T-helper 1 cell (primary cell): ENCODE measurements around the gene ZNF283.

Experiments
- DNase-seq, 5 donors: peaks; one replicate each; pipeline ENCODE4 v3.0.0-alpha.2; 2012 to 2020
- total RNA-seq, 4 donors: gene quantifications; one replicate each; lab custom pipeline; 2026; lab: John Stamatoyannopoulos, UW

ZNF283 gene
- total RNA-seq, result 4.5 to 10.3 (median 8.4) reads per million in 4 donors

- peak; percentile 54 to 80 (median 70) for DNase-seq
Observed at GRCh38 chr19:43826787-43827754, at the start of gene ZNF283. ZNF283 (plus strand) TSS chr19:43827321; CDS start chr19:43833505, 6,184 bp downstream.

GRCh38 chr19:43778651-43779050, 48.5 kb upstream of the ZNF283 start:
- DNase-seq, result no peak

GRCh38 chr19:43779147-43779819, 47.8 kb upstream of the ZNF283 start:
- DNase-seq, result no peak

- peak in 1 of 5 donors; percentile 44 for DNase-seq
Observed at GRCh38 chr19:43779820-43780219, 47.3 kb upstream of the ZNF283 start.

- DNase-seq, result peak in 3 of 5 donors; percentile 42 to 84 (median 49)
Observed at GRCh38 chr19:43780706-43781525, 46.2 kb upstream of the ZNF283 start, which contains the start of gene KCNN4. KCNN4 (minus strand) TSS chr19:43780973; CDS start chr19:43780861, 112 bp downstream.

GRCh38 chr19:43781630-43782310, 45.4 kb upstream of the ZNF283 start:
- DNase-seq, result peak in 1 of 5 donors; percentile 51

- DNase-seq, result no peak
Observed at GRCh38 chr19:43782311-43782660, 44.8 kb upstream of the ZNF283 start.

GRCh38 chr19:43782689-43783231, 44.4 kb upstream of the ZNF283 start:
- DNase-seq, result no peak

- DNase-seq, result no peak
Observed at GRCh38 chr19:43783636-43784035, 43.5 kb upstream of the ZNF283 start.

- DNase-seq, result peak in 2 of 5 donors; percentile 37 to 61
Observed at GRCh38 chr19:43784241-43784980, 42.7 kb upstream of the ZNF283 start.

GRCh38 chr19:43784981-43785808, 41.9 kb upstream of the ZNF283 start:
- peak in 4 of 5 donors; percentile 32 to 74 (median 49) for DNase-seq

- no peak for DNase-seq
Observed at GRCh38 chr19:43786665-43787064, 40.5 kb upstream of the ZNF283 start.

GRCh38 chr19:43789029-43789428, 38.1 kb upstream of the ZNF283 start:
- DNase-seq, result no peak

- no peak for DNase-seq
Observed at GRCh38 chr19:43790587-43790986, 36.5 kb upstream of the ZNF283 start.

GRCh38 chr19:43797118-43797517, 30.0 kb upstream of the ZNF283 start:
- no peak for DNase-seq

- DNase-seq, result no peak
Observed at GRCh38 chr19:43797556-43797955, 29.6 kb upstream of the ZNF283 start.

GRCh38 chr19:43798026-43798545, 29.0 kb upstream of the ZNF283 start:
- no peak for DNase-seq

GRCh38 chr19:43798546-43799409, 28.3 kb upstream of the ZNF283 start:
- DNase-seq, result peak in 3 of 5 donors; percentile 28 to 43 (median 34)
